Measurements from ENCODE around the gene JADE2. TPM values are rescaled to one million over a fixed set of nuclear protein-coding genes. Genes with fewer than 3 reads are reported as not detected.

JADE2 gene
- total and polyA plus RNA-seq, 4 donors: 3.9 to 11.4 (median 5.5) TPM

DNA sequence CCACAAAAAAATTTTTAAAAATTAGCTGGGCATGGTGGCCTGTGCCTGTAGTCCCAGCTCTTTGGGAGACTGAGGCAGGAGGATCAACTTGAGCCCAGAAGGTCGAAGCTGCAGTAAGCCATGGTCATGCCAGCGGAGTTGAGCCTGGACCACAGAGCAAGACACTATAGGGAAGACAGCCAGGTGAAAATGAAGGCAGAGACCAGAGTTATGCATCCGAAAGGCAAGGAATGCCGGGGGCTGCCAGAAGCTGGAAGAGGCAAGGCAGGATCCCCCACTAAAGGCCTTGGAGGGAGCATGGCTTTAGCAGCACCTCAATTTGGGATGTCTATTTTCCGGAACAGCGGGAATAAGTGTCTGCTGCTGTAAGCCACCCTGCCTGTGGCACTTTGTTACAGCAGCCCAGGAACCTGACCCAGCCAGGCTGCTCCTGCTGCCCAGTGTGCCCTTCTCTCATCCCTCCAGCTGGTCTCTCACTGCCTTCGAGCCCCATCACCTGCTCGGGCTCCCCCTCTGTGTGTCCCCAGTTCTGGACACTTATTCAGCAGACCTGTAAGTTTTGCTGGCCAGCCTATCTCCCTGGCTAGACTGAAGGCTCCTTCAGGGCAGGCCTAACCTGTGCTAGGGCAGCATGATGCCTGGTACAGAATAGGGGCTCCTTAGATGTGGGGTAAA is 16.8 kb upstream of the JADE2 start:
- no peaks in the 10 kb centered on the region for H3K36me3 ChIP-seq (ENCODE audit: control insufficient read depth in 4 of 4, insufficient read depth in 3 of 4, low read depth in 1 of 4, low read length in 3 of 4)
- no peaks in the 10 kb centered on the region for H3K9me3 ChIP-seq (ENCODE audit: control insufficient read depth in 4 of 4, low read length in 3 of 4)
- H3K27me3 ChIP-seq (ENCODE audit: control insufficient read depth in 4 of 4, insufficient read depth in 4 of 4, low read length in 3 of 4): no peaks in the 10 kb centered on the region
- no peak for DNase-seq (ENCODE audit: low spot score)
- no peak overlapping the region for H3K4me3 ChIP-seq (ENCODE audit: low read depth in 1 of 3, low read length in 3 of 3)
- 96% methylated on average over 8 of the region's 8 CpGs for WGBS
- H3K9ac ChIP-seq (ENCODE audit: low read depth in 1 of 2, low read length in 2 of 2): no peak overlapping the region
- TF ChIP-seq RAD21 (IDR thresholded peaks at IDR 0.05) (no peak), TAF1 (conservative IDR thresholded peaks at IDR 0.05) (no peak)
- H3K27ac ChIP-seq (ENCODE audit: low read depth in 1 of 2, low read length in 2 of 2): no peak overlapping the region
- H3K4me1 ChIP-seq (ENCODE audit: control insufficient read depth in 4 of 4, insufficient read depth in 4 of 4, low read length in 3 of 4): peaks cover 18 to 61% (median 44%) of the 10 kb centered on the region in 4 donors

DNA sequence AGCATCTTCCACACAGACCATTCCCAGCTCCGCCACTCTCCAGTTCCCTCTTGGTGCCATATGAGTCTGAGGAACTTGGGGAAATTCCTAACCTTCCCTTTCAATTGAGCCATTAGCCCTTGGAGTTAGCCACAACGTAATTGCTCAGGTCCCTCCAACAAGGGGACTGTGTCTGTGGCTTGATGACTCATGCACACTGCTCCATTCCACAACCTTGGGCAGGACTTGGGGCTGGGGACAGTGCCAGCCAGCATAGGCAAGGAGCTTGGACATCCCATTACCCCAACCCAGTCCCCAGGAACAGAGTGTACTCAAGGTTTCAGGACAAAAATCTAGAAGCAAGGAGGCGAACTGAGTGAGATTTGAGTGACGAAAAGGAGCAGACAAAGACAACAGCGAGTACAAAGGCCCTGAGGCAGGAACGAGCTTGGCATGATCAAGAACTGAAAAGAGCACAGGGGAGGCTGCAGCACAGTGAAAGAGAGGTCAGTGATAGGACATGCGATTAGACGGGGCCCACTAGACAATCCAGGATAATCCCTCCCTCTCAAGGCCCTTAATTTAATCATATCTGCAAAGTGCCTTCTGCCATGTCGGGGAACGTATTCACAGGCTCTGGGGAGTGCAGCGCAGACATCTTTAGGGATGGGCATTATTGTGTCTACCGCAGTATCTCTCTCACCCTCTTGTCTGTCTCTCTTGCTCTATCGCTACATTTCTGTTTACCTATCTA is 16.0 kb upstream of the JADE2 start:
- Histone ChIP-seq H3K36me3 (ENCODE audit: control insufficient read depth in 4 of 4, insufficient read depth in 3 of 4, low read depth in 1 of 4, low read length in 3 of 4) (no peaks in the 10 kb centered on the region), H3K27me3 (ENCODE audit: control insufficient read depth in 4 of 4, insufficient read depth in 4 of 4, low read length in 3 of 4) (no peaks in the 10 kb centered on the region), H3K27ac (ENCODE audit: low read depth in 1 of 2, low read length in 2 of 2) (no peak overlapping the region), H3K4me1 (ENCODE audit: control insufficient read depth in 4 of 4, insufficient read depth in 4 of 4, low read length in 3 of 4) (peaks cover 16 to 53% (median 37%) of the 10 kb centered on the region in 4 donors), H3K4me3 (ENCODE audit: low read depth in 1 of 3, low read length in 3 of 3) (no peak overlapping the region), H3K9ac (ENCODE audit: low read depth in 1 of 2, low read length in 2 of 2) (no peak overlapping the region), H3K9me3 (ENCODE audit: control insufficient read depth in 4 of 4, low read length in 3 of 4) (no peaks in the 10 kb centered on the region)
- no peak for DNase-seq (ENCODE audit: low spot score)
- 94% methylated on average over 13 of the region's 13 CpGs for WGBS
- TF ChIP-seq, protein P1, sequence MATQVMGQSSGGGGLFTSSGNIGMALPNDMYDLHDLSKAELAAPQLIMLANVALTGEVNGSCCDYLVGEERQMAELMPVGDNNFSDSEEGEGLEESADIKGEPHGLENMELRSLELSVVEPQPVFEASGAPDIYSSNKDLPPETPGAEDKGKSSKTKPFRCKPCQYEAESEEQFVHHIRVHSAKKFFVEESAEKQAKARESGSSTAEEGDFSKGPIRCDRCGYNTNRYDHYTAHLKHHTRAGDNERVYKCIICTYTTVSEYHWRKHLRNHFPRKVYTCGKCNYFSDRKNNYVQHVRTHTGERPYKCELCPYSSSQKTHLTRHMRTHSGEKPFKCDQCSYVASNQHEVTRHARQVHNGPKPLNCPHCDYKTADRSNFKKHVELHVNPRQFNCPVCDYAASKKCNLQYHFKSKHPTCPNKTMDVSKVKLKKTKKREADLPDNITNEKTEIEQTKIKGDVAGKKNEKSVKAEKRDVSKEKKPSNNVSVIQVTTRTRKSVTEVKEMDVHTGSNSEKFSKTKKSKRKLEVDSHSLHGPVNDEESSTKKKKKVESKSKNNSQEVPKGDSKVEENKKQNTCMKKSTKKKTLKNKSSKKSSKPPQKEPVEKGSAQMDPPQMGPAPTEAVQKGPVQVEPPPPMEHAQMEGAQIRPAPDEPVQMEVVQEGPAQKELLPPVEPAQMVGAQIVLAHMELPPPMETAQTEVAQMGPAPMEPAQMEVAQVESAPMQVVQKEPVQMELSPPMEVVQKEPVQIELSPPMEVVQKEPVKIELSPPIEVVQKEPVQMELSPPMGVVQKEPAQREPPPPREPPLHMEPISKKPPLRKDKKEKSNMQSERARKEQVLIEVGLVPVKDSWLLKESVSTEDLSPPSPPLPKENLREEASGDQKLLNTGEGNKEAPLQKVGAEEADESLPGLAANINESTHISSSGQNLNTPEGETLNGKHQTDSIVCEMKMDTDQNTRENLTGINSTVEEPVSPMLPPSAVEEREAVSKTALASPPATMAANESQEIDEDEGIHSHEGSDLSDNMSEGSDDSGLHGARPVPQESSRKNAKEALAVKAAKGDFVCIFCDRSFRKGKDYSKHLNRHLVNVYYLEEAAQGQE (IDR thresholded peaks at IDR 0.05): no peak
- TF ChIP-seq TAF1 (conservative IDR thresholded peaks at IDR 0.05): no peak

GRCh38 chr5:134510970-134511795 is 14.3 kb upstream of the JADE2 start:
- H3K27me3 ChIP-seq (ENCODE audit: control insufficient read depth in 4 of 4, insufficient read depth in 4 of 4, low read length in 3 of 4): no peaks in the 10 kb centered on the region
- peaks cover 10 to 45% (median 29%) of the 10 kb centered on the region in 4 donors for H3K4me1 ChIP-seq (ENCODE audit: control insufficient read depth in 4 of 4, insufficient read depth in 4 of 4, low read length in 3 of 4)
- no peak overlapping the region for H3K4me3 ChIP-seq (ENCODE audit: low read depth in 1 of 3, low read length in 3 of 3)
- peak overlapping the region; percentile 16 to 22 for H3K27ac ChIP-seq (ENCODE audit: low read depth in 1 of 2, low read length in 2 of 2)
- no peak overlapping the region for H3K9ac ChIP-seq (ENCODE audit: low read depth in 1 of 2, low read length in 2 of 2)
- no peaks in the 10 kb centered on the region for H3K9me3 ChIP-seq (ENCODE audit: control insufficient read depth in 4 of 4, low read length in 3 of 4)
- no peak for DNase-seq (ENCODE audit: low spot score)
- no peaks in the 10 kb centered on the region for H3K36me3 ChIP-seq (ENCODE audit: control insufficient read depth in 4 of 4, insufficient read depth in 3 of 4, low read depth in 1 of 4, low read length in 3 of 4)
- 84% methylated on average over 9 of the region's 9 CpGs for WGBS
- TF ChIP-seq SP1 (IDR thresholded peaks at IDR 0.05) (no peak), HNF4A (conservative IDR thresholded peaks at IDR 0.05) (no peak), EGR1 (IDR thresholded peaks at IDR 0.05; ENCODE audit: low read depth in 2 of 2) (no peak), TAF1 (conservative IDR thresholded peaks at IDR 0.05) (no peak), RAD21 (IDR thresholded peaks at IDR 0.05) (no peak)
- TF ChIP-seq, protein P2, sequence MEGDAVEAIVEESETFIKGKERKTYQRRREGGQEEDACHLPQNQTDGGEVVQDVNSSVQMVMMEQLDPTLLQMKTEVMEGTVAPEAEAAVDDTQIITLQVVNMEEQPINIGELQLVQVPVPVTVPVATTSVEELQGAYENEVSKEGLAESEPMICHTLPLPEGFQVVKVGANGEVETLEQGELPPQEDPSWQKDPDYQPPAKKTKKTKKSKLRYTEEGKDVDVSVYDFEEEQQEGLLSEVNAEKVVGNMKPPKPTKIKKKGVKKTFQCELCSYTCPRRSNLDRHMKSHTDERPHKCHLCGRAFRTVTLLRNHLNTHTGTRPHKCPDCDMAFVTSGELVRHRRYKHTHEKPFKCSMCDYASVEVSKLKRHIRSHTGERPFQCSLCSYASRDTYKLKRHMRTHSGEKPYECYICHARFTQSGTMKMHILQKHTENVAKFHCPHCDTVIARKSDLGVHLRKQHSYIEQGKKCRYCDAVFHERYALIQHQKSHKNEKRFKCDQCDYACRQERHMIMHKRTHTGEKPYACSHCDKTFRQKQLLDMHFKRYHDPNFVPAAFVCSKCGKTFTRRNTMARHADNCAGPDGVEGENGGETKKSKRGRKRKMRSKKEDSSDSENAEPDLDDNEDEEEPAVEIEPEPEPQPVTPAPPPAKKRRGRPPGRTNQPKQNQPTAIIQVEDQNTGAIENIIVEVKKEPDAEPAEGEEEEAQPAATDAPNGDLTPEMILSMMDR (IDR thresholded peaks at IDR 0.05; ENCODE audit: low read depth, low read length, missing input control): no peak

Data from liver (tissue), 9 donors.